HG03442 (cell line): ENCODE results near the gene KNOP1.

ENCODE experiments used
- ATAC-seq: cut with Tn5 transposase; IDR thresholded peaks from one replicate; pipeline ENCODE4 v1.9.1; 2021; ENCODE audit warnings: mild to moderate bottlenecking, moderate library complexity; ENCODE audit not compliant: unreplicated experiment

The KNOP1 gene, protein sequence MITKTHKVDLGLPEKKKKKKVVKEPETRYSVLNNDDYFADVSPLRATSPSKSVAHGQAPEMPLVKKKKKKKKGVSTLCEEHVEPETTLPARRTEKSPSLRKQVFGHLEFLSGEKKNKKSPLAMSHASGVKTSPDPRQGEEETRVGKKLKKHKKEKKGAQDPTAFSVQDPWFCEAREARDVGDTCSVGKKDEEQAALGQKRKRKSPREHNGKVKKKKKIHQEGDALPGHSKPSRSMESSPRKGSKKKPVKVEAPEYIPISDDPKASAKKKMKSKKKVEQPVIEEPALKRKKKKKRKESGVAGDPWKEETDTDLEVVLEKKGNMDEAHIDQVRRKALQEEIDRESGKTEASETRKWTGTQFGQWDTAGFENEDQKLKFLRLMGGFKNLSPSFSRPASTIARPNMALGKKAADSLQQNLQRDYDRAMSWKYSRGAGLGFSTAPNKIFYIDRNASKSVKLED

DNA sequence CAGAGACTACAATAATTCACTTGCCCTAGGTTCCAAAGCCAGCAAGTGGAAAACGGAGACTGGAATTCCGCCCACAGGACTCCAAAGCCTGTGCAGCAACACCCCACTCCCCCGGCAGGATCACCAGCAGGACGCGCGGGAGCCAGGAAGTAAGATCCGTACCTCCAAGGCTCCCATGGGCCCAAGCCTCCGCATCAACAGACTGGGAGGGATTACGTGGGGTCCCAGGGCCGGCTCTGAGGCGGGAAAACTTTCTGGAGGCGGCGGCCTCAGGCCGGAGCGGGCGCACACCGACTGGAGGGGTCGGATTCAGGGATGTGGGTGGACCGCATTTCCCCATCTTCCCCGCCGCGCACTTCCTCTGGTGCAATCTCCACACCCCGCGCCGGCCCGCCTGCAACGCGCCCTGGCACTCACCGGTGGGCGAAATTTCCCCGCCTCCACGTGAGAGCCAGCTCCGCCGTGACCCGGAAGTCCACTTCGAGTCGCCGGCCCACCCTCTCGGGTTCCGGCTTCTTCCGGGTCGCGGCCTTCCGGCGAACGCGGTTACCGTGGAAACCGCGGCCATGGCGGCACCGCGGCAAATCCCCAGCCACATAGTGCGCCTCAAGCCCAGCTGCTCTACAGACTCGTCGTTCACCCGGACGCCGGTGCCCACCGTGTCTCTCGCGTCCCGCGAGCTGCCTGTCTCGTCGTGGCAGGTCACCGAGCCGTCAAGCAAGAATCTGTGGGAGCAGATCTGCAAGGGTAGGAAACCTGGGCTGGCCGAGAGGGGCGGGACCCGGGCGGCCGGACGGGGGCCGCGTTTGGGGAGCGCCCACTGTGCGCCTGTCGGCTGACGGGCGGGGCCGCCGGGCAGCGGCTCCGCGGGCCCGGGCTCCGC lies at the start of gene KNOP1, which contains the start of gene IQCK:
TSS of gene KNOP1 (minus strand) at position 487 of the 883 bp plus-strand sequence. CDS start 3,192 bp downstream, outside the sequence.
TSS of gene IQCK (plus strand) at position 531 of the 883 bp plus-strand sequence. CDS start at position 567, 36 bp downstream.
- ATAC-seq = peak; percentile 91

DNA sequence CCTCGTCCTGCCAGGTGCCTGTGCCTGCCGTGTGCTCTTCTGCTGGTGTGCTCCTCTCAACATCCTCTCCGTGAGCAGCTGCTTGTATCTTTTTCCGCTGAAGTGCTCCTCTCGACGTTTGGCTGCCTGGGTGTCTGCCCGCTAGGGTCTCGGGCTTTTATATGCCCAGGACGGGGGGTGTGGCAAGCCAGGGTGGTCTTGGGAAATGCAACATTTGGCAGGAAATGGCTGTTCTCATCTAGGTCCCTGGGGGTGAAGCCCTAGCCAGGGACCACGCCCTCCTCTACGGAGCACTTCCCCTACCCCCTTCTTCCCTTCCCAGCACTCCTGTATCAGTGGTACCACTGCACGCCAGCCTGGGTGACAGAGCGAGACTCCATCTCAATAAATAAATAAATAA lies 49.5 kb upstream of the KNOP1 start:
- ATAC-seq = no peak

DNA sequence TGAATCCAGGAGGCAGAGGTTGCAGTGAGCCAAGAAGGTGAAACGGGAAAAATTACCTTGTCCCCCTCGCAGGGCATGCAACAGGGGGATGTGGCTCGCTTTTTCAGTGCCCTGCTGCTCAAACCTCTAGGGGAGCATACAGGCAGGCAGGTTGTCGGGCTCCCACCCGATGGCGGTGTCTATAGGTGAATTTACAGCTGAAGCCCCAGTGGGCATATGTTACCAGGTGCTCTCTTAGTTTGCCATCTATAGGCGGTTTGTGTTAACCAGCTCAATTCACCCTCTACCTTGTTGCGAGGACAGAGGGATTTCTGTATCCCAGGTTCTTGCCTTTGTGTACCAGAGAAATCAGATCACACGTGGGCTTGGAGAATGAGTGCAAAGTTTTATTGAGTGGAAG lies 49.0 kb upstream of the KNOP1 start:
- ATAC-seq = no peak

DNA sequence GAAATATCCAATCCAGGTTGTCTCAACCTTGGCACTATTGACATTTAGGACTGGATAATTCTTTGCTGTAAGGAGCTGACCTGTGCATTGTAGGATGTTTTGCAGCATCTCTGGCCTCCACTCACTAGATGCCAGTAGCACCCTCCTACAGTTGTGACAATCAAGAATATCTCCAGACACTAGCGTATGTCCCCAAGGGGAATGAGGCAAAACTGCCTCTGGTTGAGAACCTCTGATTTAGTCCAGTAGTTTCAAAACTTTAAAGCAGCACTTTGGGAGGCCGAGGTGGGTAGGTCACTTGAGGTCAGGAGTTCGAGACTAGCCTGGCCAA lies 48.5 kb upstream of the KNOP1 start:
- no peak for ATAC-seq

DNA sequence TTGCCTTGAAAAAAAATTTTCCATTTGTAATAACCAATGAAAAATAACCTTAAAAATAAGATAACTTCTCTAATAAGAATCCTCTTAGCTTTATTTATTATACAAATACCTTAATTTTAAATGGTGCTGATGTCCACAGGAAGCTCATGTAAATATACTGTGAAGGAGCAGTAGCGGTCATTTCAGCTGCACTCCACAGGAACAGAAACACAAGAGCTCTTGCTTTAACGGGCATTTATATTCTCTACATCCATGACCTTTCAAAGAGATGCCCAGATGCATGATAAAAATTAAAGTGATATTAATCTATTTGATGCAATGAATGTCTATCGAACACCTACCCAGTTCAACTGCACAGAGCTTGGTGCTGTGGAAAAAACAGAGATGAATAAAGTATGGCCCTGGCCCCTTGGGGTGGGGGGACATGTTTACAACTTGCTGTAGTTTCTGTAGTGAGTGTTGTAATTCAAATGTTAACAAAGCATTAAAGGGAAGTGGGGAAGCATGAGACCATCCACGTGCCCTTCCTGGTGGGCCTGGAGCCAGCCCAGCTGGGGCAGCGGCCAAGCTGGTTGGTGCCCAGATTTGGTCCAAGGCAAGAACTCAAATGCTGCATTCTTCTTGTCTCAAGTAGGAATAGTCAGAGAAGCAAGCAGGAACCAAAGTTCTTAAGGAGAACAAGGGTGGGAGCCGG lies 48.0 kb upstream of the KNOP1 start:
- ATAC-seq = no peak

DNA sequence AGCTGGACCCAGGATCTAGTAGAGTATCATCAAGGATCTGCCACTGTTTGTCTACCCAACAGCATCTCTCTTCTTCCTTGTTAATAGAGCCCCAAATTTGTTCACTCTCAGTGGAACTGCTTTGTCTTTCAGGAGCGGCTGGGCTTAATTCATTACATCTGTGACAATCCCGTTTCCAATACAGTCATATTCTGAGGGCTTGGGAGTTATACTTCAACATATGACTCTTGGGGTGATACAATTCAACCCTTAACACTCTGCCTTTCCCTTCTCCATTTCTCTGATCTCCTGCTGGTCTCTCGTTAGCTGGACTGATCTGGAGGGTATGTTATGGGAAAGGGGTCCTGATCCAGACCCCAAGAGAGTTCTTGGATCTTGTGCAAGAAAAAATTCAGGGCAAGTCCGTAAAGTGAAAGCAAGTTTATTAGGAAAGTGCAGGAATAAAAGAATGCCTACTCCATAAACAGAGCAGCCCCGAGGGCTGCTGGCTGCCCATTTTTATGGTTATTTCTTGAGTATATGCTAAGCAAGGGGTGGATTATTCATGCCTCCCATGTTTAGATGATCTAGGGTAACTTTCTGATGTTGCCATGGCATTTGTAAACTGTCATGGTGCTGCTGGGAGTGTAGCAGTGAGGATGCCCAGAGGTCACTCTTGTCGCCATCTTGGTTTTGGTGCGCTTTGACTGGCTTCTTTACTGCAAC lies 42.5 kb upstream of the KNOP1 start:
- no peak for ATAC-seq

DNA sequence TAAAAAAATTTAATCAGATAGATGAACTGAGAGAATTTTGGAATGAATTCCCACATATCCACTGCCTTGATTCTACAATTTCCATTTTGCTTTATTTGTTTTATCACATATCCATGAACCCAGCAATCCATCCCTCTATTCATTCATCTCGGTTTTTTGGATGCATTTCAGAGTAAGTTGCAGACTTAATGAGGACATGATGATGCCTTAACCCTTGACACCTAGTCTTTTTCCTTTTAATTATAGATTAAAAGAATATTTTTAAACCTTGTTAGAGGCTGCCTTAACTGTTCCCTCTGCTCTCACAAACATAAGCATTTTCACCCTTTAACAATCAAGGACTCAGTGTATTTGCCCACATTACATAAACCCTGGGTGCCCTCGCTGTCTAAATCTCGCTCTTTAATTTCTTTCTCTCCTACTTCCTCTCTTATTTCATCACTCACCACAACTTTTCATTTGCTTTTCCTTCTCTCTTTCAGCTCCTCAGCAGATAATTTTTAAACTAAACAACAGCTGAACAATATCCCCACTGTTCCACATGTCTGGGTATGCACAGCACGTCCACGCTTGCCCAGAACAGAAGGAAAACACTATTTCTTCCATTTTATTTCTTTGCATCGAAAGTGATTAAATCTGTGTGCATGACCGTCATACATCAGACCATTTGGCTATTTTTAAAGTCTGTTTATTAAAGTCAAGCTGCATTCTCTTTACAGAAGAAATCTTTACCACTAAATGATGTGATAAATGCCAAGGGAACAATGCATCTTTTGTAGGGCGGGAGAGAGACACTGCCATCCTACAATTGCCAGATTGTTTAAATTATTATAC lies 40.0 kb upstream of the KNOP1 start:
- ATAC-seq = no peak

DNA sequence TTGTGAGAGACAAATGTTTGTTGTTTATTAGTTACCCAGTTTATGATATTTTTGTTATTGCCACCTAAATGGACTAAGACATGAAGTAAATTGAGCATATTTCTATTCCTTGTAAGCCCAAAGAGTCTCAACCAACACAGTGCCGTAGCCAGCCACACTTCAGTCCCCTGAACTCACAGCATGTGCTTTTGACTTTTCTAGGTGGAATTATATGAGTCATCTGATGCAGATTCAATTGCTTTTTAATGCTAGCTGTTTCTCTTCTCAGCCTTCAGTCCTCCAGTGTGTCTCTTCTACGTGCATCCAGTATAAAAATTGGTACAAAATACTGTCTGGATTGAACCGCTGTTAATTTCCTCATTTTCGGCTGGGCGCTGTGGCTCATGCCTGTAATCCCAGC lies 39.0 kb upstream of the KNOP1 start:
- no peak for ATAC-seq

DNA sequence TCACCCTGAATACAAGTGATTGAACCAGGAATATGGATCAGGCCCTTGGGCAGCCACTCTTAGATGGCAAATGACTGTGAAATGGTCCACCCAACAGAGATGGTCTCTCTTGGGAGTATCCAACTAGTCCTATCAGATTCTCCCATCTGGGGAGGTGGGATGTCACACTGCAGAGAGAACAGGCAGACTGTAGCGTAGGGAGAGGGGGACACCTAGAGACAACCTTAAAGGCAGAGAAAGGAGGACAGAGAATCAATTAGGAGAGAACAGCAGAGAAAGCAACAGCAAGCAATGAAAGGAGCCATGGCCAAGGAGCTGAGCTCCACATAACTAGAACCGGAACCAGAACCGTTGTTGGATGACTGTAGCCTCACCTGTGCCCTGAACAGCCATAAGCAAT lies 37.2 kb upstream of the KNOP1 start:
- no peak for ATAC-seq

DNA sequence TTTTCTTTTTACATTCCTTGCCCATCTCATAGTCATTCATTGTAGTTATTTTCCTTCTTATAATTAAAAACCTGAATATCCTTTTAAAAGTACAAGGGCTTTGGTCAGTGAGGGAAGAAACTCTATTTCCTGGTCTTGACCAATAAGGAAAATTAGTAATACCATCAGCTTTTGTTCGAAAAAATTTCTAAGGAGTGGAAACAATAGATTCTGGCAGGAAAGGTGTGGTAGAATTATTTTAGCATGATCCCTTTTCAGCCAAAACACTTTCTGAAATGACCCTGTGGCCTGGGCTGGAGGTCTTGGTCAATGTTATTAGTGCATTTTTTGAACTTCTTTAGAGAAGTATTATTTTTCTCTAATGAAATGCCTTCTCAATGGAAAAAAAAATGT lies 36.6 kb upstream of the KNOP1 start:
- ATAC-seq = no peak

DNA sequence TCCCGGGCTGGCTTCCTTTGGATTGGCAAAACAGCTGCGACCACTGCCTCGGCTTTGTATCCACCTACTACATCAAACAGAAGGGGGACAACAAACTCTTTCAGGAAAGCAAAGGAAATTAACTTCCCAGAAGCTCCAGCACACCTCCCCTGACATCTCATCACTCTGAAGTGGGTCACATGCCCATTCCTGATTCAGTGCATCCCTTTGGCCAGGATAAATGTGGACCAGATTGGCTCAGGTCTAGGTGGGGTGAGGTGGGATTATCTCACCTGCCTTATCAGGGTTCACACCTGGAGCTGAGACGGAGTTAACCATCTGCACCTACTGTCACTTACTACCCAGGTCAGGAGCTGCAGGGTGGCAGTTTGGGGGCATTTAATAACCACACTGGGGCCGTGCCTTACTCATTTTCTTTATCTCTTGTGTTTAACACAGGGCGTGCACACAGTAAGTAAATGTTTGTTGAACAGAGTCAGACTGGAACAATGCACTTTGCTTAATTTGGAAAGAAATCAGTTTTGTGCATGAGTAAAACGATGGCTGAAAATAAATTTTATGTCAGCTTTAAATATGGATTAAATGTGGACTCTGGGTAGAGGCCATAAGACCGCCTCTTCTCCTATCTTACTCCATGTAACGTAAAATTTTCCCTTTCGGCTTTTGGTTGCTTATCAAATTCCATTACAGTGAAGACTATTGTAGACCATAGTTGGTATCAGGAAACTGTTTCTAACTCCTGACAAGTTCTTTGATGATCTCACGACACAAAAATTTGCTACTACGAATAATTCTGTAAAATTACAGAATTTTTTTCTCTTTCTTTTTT lies 36.0 kb upstream of the KNOP1 start:
- no peak for ATAC-seq

DNA sequence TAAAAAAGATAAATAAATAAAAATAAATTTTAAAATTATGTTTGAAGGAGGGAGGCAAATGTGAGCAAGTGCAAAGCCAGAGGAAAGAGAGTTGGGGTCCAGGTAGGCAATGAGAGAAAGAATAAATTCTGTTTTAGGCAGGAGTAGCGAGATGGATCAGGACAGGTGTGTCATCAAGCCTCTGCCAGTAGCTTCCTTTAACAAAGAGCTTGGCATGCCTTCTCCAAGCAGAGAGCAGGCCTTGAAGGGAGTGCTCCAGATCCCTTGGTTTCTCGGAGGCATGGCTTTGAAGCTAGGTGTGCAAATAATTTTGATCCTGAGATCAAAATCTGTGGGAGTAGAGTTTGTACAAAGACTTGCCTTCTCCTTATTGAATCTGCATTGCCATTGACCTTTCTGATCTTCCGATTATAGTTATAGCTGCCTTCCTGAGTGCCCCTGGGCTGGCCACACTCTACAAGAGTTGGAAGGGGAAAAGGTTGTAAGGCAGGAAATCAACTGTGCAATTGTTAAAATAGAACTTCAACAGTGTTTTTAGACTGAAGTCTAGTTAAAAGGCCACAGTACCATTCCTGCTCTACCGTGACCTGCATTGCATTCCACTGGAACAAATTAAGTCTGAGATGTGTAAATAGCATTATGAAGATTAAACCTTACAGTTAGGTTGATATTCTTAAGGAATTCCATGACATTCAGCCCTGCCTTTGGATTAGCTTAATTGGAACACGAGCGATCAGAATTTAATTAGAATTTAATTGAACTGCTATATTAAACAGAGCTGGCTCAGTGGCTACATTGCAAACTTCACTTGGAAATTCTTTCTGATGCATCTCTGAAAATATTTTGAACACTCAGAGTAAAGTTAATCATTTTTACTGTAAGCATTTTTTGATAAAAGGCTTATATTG lies 33.7 kb upstream of the KNOP1 start:
- no peak for ATAC-seq

DNA sequence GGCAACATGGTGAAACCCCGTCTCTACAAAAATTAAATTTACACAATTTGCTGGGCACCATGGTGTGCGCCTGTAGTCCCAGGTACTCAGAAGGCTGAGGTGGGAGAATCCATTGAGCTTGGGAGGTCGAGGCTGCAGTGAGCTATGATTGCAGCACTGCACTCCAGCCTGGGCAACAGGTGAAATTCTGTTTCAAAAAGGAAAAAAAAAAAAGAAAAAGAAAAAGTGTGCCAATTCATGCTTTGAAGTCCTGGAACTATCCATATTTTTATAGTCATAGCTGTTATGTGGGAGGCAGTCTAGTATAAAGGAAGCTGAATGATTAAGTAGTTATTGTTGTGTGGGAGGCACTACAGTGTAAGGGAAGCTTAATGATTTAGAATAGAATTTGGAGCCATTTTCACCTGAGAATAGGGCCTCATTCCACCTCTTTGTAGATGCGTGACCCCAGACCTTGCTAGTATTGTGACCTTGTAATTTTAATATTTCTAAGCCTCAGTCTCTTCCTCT lies 31.6 kb upstream of the KNOP1 start:
- ATAC-seq = no peak

DNA sequence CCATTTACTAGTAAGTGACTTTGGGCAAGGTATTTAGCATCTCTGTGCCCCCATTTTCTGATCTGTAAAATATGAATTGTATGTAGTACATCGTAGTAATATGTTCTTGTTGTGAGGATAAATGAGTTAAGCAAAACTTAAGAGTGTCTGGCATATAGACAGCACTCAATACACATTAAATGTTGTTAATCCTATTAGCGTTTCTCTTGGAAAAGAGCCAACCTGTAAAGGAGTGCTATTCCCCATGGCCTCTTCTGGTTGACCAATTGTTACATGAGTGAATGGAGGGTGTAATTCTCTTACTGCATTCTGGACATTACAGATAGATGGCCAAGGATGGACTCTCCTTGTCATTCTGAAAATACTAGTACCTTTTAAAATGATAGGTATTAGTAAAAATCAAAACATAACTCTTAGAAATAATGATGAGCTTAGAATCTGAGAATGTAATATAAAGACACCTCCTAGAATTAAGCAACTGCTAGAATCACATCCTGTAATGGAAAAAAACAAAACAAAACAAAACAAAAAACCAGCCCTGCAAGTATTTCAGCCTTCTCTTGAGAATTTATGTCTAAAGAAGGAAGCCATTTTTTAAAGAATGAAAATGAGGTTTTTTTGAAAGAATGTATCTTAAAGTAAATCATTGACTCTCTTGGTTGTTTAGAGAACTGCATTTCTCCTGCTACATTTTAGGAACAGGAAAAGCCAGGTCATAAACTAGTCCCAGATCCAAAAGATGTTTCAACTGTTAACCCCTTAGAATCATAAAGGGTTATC lies 30.6 kb upstream of the KNOP1 start:
- no peak for ATAC-seq

DNA sequence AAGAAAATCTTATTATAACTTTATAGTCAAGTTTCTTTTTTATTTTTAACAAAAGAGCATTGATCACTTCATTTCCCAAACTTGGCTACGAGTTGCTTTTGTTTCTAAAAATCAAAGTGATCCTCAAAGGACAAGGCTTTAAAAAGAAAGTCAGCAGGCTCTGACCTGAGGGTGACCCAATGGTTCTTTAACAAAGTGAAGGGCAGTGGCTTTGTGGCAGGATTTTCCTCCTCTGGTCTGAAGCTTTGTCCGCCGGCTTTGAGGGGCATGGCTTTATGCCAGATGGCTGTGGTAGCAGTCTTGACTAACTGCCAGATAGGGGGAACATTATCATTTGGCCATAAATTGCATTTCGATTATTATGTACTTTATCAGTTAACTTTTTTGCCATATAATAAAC lies 28.5 kb upstream of the KNOP1 start:
- no peak for ATAC-seq

DNA sequence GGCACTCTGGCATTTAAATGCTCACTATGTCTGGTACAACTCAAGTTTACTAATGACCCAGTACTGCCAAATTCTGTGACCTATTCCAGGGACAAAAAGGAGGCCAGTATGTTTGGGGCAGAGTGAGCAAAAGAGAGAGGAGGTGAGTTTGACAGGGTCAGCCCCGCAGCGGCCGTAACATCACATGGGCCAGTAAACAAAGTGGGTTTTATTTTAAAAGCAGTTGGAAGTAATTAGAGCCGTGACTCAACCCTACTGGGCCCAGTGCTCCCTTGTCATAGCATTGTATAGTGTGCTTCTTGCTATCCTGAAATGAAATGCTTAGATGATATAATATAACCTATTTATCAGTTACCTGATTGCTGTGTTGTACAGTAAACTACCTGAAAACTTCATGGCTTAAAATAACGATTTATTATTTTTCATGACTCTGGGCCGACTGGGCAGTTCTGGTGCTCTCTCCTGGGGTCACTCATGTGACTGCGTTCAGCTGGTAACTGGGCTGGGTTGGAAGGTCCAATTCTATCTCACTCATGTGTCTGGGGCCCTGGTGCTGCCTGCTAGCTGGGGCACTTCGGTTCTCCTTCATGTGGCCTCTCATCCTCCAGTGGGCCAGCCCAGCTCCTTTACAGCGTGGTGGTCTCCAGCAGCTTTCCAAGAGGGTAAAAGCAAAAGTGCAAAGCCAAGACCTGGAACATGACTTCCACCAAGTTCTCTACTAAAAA lies 27.4 kb upstream of the KNOP1 start:
- ATAC-seq = no peak
